HepG2 (cell line): Measurements from ENCODE around the gene CAMK1D. TPM values are rescaled to one million over a fixed set of nuclear protein-coding genes. Genes with fewer than 3 reads are reported as not detected.

Experiments
- ATAC-seq: fragments of 200-7000 bp; cut with Tn5 transposase; 3 replicates; pipeline ENCODE4 v1.9.1; 2020; ENCODE audit warnings: mild to moderate bottlenecking, moderate library complexity
- BruUV-seq: library from RNA; stranded (reverse); fragments of 400-500 nt; replicated peaks from 2 replicates; lab custom pipeline; 2021; lab: Mats Ljungman, UMichigan
- CTCF ChIA-PET: fragments of 300-600 bp; formaldehyde crosslinking; extraction: SDS; loops from one replicate; lab custom pipeline; 2021; ENCODE audit warnings: low total read pairs, inconsistent platforms, low intra/inter-chr PET ratio; lab: Yijun Ruan, JAX
- POLR2A ChIA-PET: fragments of 350-600 bp; sonication (Branson Sonifier 250); formaldehyde crosslinking; loops from one replicate; lab custom pipeline; 2020; ENCODE audit warnings: antibody characterized with exemption, inconsistent platforms; lab: Yijun Ruan, JAX
- DNase-seq: peaks from one replicate; pipeline ENCODE4 v3.0.0-alpha.2; 2015; ENCODE audit warnings: low spot score
- FAIRE-seq: peaks from 3 replicates; lab custom pipeline; 2011; peaks lifted over from hg19 to GRCh38; lab: Jason Lieb, UNC
- H2AFZ ChIP-seq: one replicate; pipeline ENCODE4 v1.6.1; 2011; ENCODE audit warnings: low read length, inconsistent platforms
- H3K27ac ChIP-seq: fragments of 300-600 bp; 3 replicates; pipeline ENCODE4 v1.8.0; 2011; ENCODE audit warnings: mixed run types, mild to moderate bottlenecking, mixed read lengths, low read length, inconsistent platforms; ENCODE audit not compliant: insufficient read depth; ENCODE audit errors: extremely low read length
- H3K27me3 ChIP-seq, 2 experiments: fragments of 200-600 bp in 1 of 2; 2 replicates in 1 of 2; 3 replicates in 1 of 2; pipeline versions ENCODE4 v1.6.0 to v1.8.0; 2011; ENCODE audit warnings: low read length in 2 of 2, mild to moderate bottlenecking in 2 of 2, moderate library complexity in 2 of 2, inconsistent platforms in 1 of 2; ENCODE audit not compliant: insufficient read depth in 2 of 2, control insufficient read depth in 1 of 2
- H3K36me3 ChIP-seq, 2 experiments: fragments of 200-600 bp in 1 of 2; replicated peaks in 1 of 2; 2 replicates in 1 of 2; 3 replicates in 1 of 2; pipeline versions ENCODE4 v1.5.1 to v1.8.0; 2011; ENCODE audit warnings: low read length in 2 of 2, inconsistent platforms in 1 of 2; ENCODE audit not compliant: insufficient read depth in 2 of 2, control insufficient read depth in 1 of 2
- H3K4me1 ChIP-seq: 2 replicates; pipeline ENCODE4 v1.5.1; 2012; ENCODE audit warnings: low read length, inconsistent platforms; ENCODE audit not compliant: insufficient read depth
- H3K4me2 ChIP-seq: 2 replicates; pipeline ENCODE4 v1.6.0; 2011; ENCODE audit warnings: low read depth, low read length, inconsistent platforms
- H3K4me3 ChIP-seq, 3 experiments: fragments of 200-600 bp in 1 of 3; sonication (generic), shearing (Covaris generic) in 1 of 3; replicated peaks in 1 of 3; 2 replicates each; pipeline ENCODE4 v1.5.1; 2011 to 2016; ENCODE audit warnings: low read length in 3 of 3, inconsistent platforms in 2 of 3, low read depth in 2 of 3, mild to moderate bottlenecking in 2 of 3, control low read depth in 1 of 3, mixed read lengths in 1 of 3; ENCODE audit not compliant: insufficient read depth in 1 of 3
- H3K79me2 ChIP-seq: one replicate; pipeline ENCODE4 v1.6.1; 2011; ENCODE audit warnings: low read length, inconsistent platforms; ENCODE audit not compliant: insufficient read depth
- H3K9ac ChIP-seq: 2 replicates; pipeline ENCODE4 v1.6.0; 2011; ENCODE audit warnings: mild to moderate bottlenecking, low read depth, low read length, inconsistent platforms; ENCODE audit not compliant: insufficient read depth
- H3K9me3 ChIP-seq: 2 replicates; pipeline ENCODE4 v1.5.1; 2012; ENCODE audit warnings: mild to moderate bottlenecking, low read length
- H4K20me1 ChIP-seq: 2 replicates; pipeline ENCODE4 v1.6.0; 2011; ENCODE audit warnings: inconsistent platforms, mild to moderate bottlenecking, low read length, moderate library complexity; ENCODE audit not compliant: insufficient read depth
- CBFB ChIP-seq: sonication (generic); formaldehyde crosslinking; IDR thresholded peaks from 2 replicates; pipeline ENCODE4 v1.4.0; 2020; ENCODE audit warnings: missing genetic modification reagents
- CREB1 ChIP-seq, 2 experiments: fragments of 450-650 bp in 1 of 2; IDR thresholded peaks; 2 replicates each; pipeline ENCODE4 v1.6.1; 2016 to 2017; ENCODE audit warnings: control low read depth in 1 of 2, mild to moderate bottlenecking in 1 of 2, missing compliant biosample characterization in 1 of 2, missing genetic modification characterization in 1 of 2
- DRAP1 ChIP-seq: IDR thresholded peaks from 2 replicates; pipeline ENCODE4 v1.6.1; 2016; ENCODE audit warnings: missing genetic modification reagents, missing compliant biosample characterization
- ERF ChIP-seq: IDR thresholded peaks from 2 replicates; pipeline ENCODE4 v1.6.1; 2018; ENCODE audit warnings: missing biosample characterization, missing genetic modification reagents
- ETV5 ChIP-seq: IDR thresholded peaks from 2 replicates; pipeline ENCODE4 v1.6.1; 2018; ENCODE audit warnings: missing biosample characterization, missing genetic modification reagents, inconsistent platforms, borderline replicate concordance
- FOSL2 ChIP-seq: sonication (generic); formaldehyde crosslinking; IDR thresholded peaks from 2 replicates; pipeline ENCODE4 v1.4.0; 2020; ENCODE audit warnings: missing genetic modification reagents
- FOXP1 ChIP-seq, 2 experiments: fragments of 450-650 bp in 1 of 2; IDR thresholded peaks; 2 replicates each; pipeline ENCODE4 v1.6.1; 2017 to 2018; ENCODE audit warnings: antibody characterized with exemption in 1 of 2
- HNF4A ChIP-seq: sonication (generic); formaldehyde crosslinking; IDR thresholded peaks from 2 replicates; pipeline ENCODE4 v1.4.0; 2020; ENCODE audit warnings: missing genetic modification reagents
- KDM2A ChIP-seq: sonication (generic); formaldehyde crosslinking; IDR thresholded peaks from 2 replicates; pipeline ENCODE4 v1.4.0; 2020; ENCODE audit warnings: low read depth, missing genetic modification reagents, borderline replicate concordance
- KDM5B ChIP-seq: sonication (generic); formaldehyde crosslinking; IDR thresholded peaks from 2 replicates; pipeline ENCODE4 v1.4.0; 2020; ENCODE audit warnings: missing genetic modification reagents, mild to moderate bottlenecking, borderline replicate concordance
- LBX2 ChIP-seq: sonication (generic); formaldehyde crosslinking; IDR thresholded peaks from 2 replicates; pipeline ENCODE4 v1.5.0; 2020; ENCODE audit warnings: missing genetic modification reagents, mild to moderate bottlenecking, borderline replicate concordance
- MED8 ChIP-seq: sonication (generic); formaldehyde crosslinking; IDR thresholded peaks from 2 replicates; pipeline ENCODE4 v1.8.1; 2023; ENCODE audit warnings: mild to moderate bottlenecking, missing genetic modification reagents; ENCODE audit not compliant: insufficient replicate concordance
- PHF20 ChIP-seq: sonication (generic); formaldehyde crosslinking; IDR thresholded peaks from 2 replicates; pipeline ENCODE4 v1.5.0; 2020; ENCODE audit warnings: mild to moderate bottlenecking, missing genetic modification reagents
- POLR2A ChIP-seq, 2 experiments: IDR thresholded peaks; 2 replicates each; pipeline ENCODE4 v1.6.1; 2011; ENCODE audit warnings: low read depth in 2 of 2, low read length in 2 of 2, mild to moderate bottlenecking in 1 of 2, moderate library complexity in 1 of 2; ENCODE audit not compliant: insufficient read depth in 1 of 2
- RAD51 ChIP-seq: fragments of 450-650 bp; IDR thresholded peaks from 2 replicates; pipeline ENCODE4 v1.6.1; 2016; ENCODE audit warnings: borderline replicate concordance
- REL ChIP-seq: sonication (generic); formaldehyde crosslinking; conservative IDR thresholded peaks from 2 replicates; pipeline ENCODE4 v1.8.0; 2022; ENCODE audit warnings: mild to moderate bottlenecking, missing genetic modification reagents, moderate library complexity
- RORA ChIP-seq: sonication (generic); formaldehyde crosslinking; IDR thresholded peaks from 2 replicates; pipeline ENCODE4 v1.5.0; 2020; ENCODE audit warnings: mild to moderate bottlenecking, missing genetic modification reagents, moderate library complexity
- SMAD9 ChIP-seq: sonication (generic); formaldehyde crosslinking; IDR thresholded peaks from 2 replicates; pipeline ENCODE4 v1.5.1; 2020; ENCODE audit warnings: mild to moderate bottlenecking, missing genetic modification reagents
- TCF7L2 ChIP-seq: IDR thresholded peaks from 2 replicates; pipeline ENCODE4 v1.6.1; 2011; ENCODE audit warnings: mild to moderate bottlenecking, low read depth, low read length, moderate library complexity
- U2AF1 ChIP-seq: fragments of 200-400 bp; formaldehyde crosslinking; optimal IDR thresholded peaks from 2 replicates; pipeline ENCODE3; 2017; ENCODE audit warnings: mild to moderate bottlenecking, low read depth, low read length
- U2AF2 ChIP-seq: fragments of 200-400 bp; formaldehyde crosslinking; IDR thresholded peaks from 2 replicates; pipeline ENCODE4 v1.6.1; 2017; ENCODE audit warnings: low read depth, mild to moderate bottlenecking, low read length
- ZKSCAN8 ChIP-seq: IDR thresholded peaks from 2 replicates; pipeline ENCODE4 v1.6.1; 2016; ENCODE audit warnings: borderline replicate concordance, missing genetic modification reagents, missing compliant biosample characterization
- ZNF12 ChIP-seq: sonication (generic); formaldehyde crosslinking; IDR thresholded peaks from 2 replicates; pipeline ENCODE4 v1.5.0; 2020; ENCODE audit warnings: missing genetic modification reagents
- ZNF121 ChIP-seq: sonication (generic); formaldehyde crosslinking; IDR thresholded peaks from 2 replicates; pipeline ENCODE4 v1.5.0; 2020; ENCODE audit warnings: mild to moderate bottlenecking, missing genetic modification reagents
- ZNF230 ChIP-seq: sonication (generic); formaldehyde crosslinking; IDR thresholded peaks from 2 replicates; pipeline ENCODE4 v1.4.0; 2020; ENCODE audit warnings: mild to moderate bottlenecking, missing genetic modification reagents
- ZNF580 ChIP-seq: IDR thresholded peaks from 2 replicates; pipeline ENCODE4 v1.6.1; 2016; ENCODE audit warnings: low read depth, borderline replicate concordance
- WGBS: methylation state at CpG from one replicate; pipeline ENCODE4 v1.1.6; 2017; ENCODE audit warnings: low lambda C conversion rate; 5-methylcytosine and 5-hydroxymethylcytosine counted together
- in situ Hi-C: cut with HindIII; loops from 2 replicates; pipeline ENCODE4 v1.10.0; 2017; ENCODE audit warnings: low pct_unique_long_range_greater_than_20kb; ENCODE audit not compliant: extremely low pct_ligation_motif_present
- intact Hi-C: fragments of 100-400 bp; cut with micrococcal nuclease; formaldehyde crosslinking; loops from one replicate; pipeline ENCODE4 v1.10.0; 2022; ENCODE audit not compliant: unreplicated experiment
- polyA plus RNA-seq, 8 experiments: library from polyadenylated mRNA; depleted of rRNA in 3 of 8; stranded (reverse) in 7 of 8; unstranded in 1 of 8; fragments of >200 nt; fragmentation: Illumina TruSeq in 4 of 8; extraction: Trizol in 4 of 8; gene quantifications; 2 replicates each; pipeline versions ENCODE4 v1.2.1 to v1.2.3, GENCODE V29; 2011 to 2016; ENCODE audit warnings: low read depth in 4 of 8, missing spikeins in 1 of 8, mixed read lengths in 1 of 8; ENCODE audit not compliant: insufficient read depth in 1 of 8
- total RNA-seq, 5 experiments: library from RNA; depleted of rRNA; stranded (reverse); fragments of >200 nt; fragmentation: Illumina TruSeq; extraction: Trizol; gene quantifications; 2 replicates each; pipeline ENCODE4 v1.2.3, GENCODE V29; 2016; ENCODE audit warnings: low read depth in 1 of 5

CAMK1D gene
- total and polyA plus RNA-seq, 2 of the 13 experiments (the other 11 are each of a cell fraction or from before 2014, with no cell fraction given): under 0.01 TPM; not detected in 1

GRCh38 chr10:12791728-12792127, 442.4 kb downstream of the CAMK1D start (continued):
- TF ChIP-seq ETV5 (CRISPR knock-in tag): no peak
- TF ChIP-seq U2AF2: no peak
- no peak for TF ChIP-seq TCF7L2
- TF ChIP-seq, all 625 proteins: peak for 0

- no peak overlapping the region for H3K9ac ChIP-seq
- H3K9me3 ChIP-seq: peaks cover 4% of the 10 kb centered on the region; the same call in 1 of the 2 replicates
- H4K20me1 ChIP-seq: no peaks in the 10 kb centered on the region
- ChIA-PET POLR2A (no interaction called here), CTCF (no interaction called here)
- H3K4me3 ChIP-seq: no peak overlapping the region
- 51% methylated on average over 7 of the region's 7 CpGs for WGBS
- H3K27ac ChIP-seq: no peak overlapping the region
- no peaks in the 10 kb centered on the region for H3K79me2 ChIP-seq
- in situ Hi-C loops: no loop called here
- intact Hi-C loops: no loop called here
- DNase-seq (peak; percentile 38), FAIRE-seq (no peak), ATAC-seq (peak; percentile 61)
- H3K36me3 ChIP-seq: no peaks in the 10 kb centered on the region
- H2AFZ ChIP-seq: no peak overlapping the region
- peaks cover 14% of the 10 kb centered on the region for H3K4me1 ChIP-seq
- H3K4me2 ChIP-seq: no peak overlapping the region
- H3K27me3 ChIP-seq: peaks cover 1 to 6% of the 10 kb centered on the region in 2 experiments; a peak in 1 of 5 replicates
- BruUV-seq: no TSS peak
- TF ChIP-seq ZNF580 (CRISPR knock-in tag): no peak
- TF ChIP-seq FOSL2 (CRISPR knock-in tag): 0 out of 2 replicates have a peak, but pooled peaks have one; percentile 21
- TF ChIP-seq ERF: no peak
- no peak for TF ChIP-seq MED8 (CRISPR knock-in tag)
- no peak for TF ChIP-seq CBFB
- TF ChIP-seq ZKSCAN8 (CRISPR knock-in tag): no peak
- TF ChIP-seq FOXP1 (IDR thresholded peaks at IDR 0.05): no peak
- 0 out of 2 replicates have a peak, but pooled peaks have one; percentile 14 for TF ChIP-seq FOXP1 (CRISPR knock-in tag; IDR thresholded peaks at IDR 0.05)
- no peak for TF ChIP-seq POLR2A (IDR thresholded peaks at IDR 0.05; ENCODE audit: insufficient read depth in 1 of 2, low read depth in 2 of 2, low read length in 2 of 2)
- no peak for TF ChIP-seq PHF20 (CRISPR knock-in tag)
- no peak for TF ChIP-seq RAD51
- TF ChIP-seq LBX2 (CRISPR knock-in tag): no peak
- no peak for TF ChIP-seq SMAD9 (CRISPR knock-in tag)
- TF ChIP-seq ZNF230 (CRISPR knock-in tag): no peak
- no peak for TF ChIP-seq KDM2A (CRISPR knock-in tag)
- TF ChIP-seq RORA (CRISPR knock-in tag): no peak
- no peak for TF ChIP-seq CREB1 (IDR thresholded peaks at IDR 0.05)
- TF ChIP-seq CREB1 (CRISPR knock-in tag; IDR thresholded peaks at IDR 0.05): no peak
- TF ChIP-seq U2AF1: no peak
- no peak for TF ChIP-seq ZNF121
- TF ChIP-seq KDM5B (CRISPR knock-in tag): no peak
- peak; percentile 55 for TF ChIP-seq HNF4A (CRISPR knock-in tag)
- no peak for TF ChIP-seq REL (CRISPR knock-in tag)
- TF ChIP-seq ZNF12 (CRISPR knock-in tag): peak; percentile 69
- TF ChIP-seq DRAP1: no peak
Observed at GRCh38 chr10:12792889-12793556, 443.7 kb downstream of the CAMK1D start.
